ENCODE results near the gene PLA2G4B. TPM values are rescaled to one million over a fixed set of nuclear protein-coding genes. Genes with fewer than 3 reads are reported as not detected.
"Not testable (repeated sequence)": the region's sequence is repeated elsewhere in the genome, so short reads cannot be mapped to it uniquely, and the experiment has no call there.

The PLA2G4B gene
- total RNA-seq, 1 donor from 2014 or later = 1.8 TPM

DNA sequence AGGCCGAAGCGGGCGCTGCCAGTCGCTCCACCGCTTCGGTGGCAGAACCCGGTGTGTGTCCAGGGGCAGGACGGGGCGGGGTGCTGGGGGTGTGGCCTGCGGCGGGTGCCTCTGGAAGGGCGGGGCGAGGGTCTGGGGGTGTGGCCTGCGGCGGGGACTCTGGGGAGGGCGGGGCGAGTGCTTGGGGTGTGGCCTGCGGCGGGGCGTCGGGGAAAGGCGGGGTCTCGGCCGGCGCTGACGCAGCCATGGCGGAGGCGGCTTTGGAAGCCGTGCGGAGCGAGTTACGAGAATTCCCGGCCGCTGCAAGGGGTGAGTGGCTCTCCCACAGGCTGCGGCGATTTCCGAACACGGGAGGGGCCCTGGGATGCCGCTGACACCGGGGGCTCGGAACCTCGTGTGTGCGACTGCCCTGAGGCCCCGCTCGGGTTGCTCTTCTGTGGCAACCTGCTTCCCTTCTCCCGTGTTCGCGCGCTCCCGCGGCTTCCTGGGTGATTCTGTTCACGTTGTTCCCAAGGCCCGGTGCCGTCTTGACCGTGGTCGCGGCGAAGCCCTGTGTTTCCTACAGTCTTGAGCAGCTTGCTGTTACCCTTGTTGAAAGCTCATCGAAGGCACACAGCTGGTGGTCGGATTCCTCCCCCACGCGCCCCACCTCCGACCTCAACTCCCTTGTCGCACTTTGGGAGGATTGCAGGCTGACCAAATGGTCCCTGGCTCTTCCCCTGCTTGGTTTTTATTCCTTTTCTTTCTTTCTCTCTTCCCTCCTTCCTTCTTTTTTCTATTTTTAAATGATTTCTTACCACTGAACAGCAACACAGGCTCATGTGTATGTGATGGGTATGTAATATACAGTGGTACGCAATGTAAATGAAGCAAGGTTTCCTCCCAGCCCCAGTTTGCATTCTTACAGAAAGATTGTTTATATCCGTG, 10.5 kb upstream of the PLA2G4B start, which contains the start of gene JMJD7:
Gene JMJD7, plus strand, starts transcription at position 213 of the 927 bp plus-strand sequence. Its CDS starts 33 bp downstream, at position 246.
- Mint-ChIP-seq H3K27me3 (ENCODE audit: low read depth, unreplicated experiment) (no peaks in the 10 kb centered on the region), H3K36me3 (ENCODE audit: low read depth, unreplicated experiment) (peaks cover 15% of the 10 kb centered on the region), H3K9me3 (ENCODE audit: unreplicated experiment) (no peaks in the 10 kb centered on the region), H3K27ac (ENCODE audit: unreplicated experiment) (peak within 1 kb of the TSS; percentile 73), H3K4me1 (ENCODE audit: low read depth, unreplicated experiment) (peaks cover 4% of the 10 kb centered on the region), H3K4me3 (ENCODE audit: unreplicated experiment) (peak within 1 kb of the TSS; percentile 88)
- H4K20me1 ChIP-seq (ENCODE audit: insufficient read depth, low read length) = peaks cover 26% of the 10 kb centered on the region
- peak within 1 kb of the TSS; percentile 88 for H3K4me3 ChIP-seq (ENCODE audit: insufficient read depth, low read depth, low read length)
- H3K4me2 ChIP-seq (ENCODE audit: low read length) = peak within 1 kb of the TSS; percentile 84
- H2AFZ ChIP-seq (ENCODE audit: low read depth, low read length) = peak within 1 kb of the TSS; percentile 89
- H3K27ac ChIP-seq (ENCODE audit: low read depth, low read length) = peak within 1 kb of the TSS; percentile 44
- H3K79me2 ChIP-seq (ENCODE audit: insufficient read depth, low read length) = peaks cover 6% of the 10 kb centered on the region
- TF ChIP-seq EZH2 (IDR thresholded peaks at IDR 0.05; ENCODE audit: insufficient read depth, low read length) = no peak
- peak within 1 kb of the TSS; percentile 83 for H3K9ac ChIP-seq (ENCODE audit: low read length)
- no peak for FAIRE-seq
- no peaks in the 10 kb centered on the region for H3K9me3 ChIP-seq (ENCODE audit: insufficient read depth, low read depth, low read length)
- no peaks in the 10 kb centered on the region for H3K27me3 ChIP-seq (ENCODE audit: insufficient read depth, low read length)
- H3K4me1 ChIP-seq (ENCODE audit: insufficient read depth, low read length) = peaks cover 14% of the 10 kb centered on the region
- peaks cover 10% of the 10 kb centered on the region for H3K36me3 ChIP-seq (ENCODE audit: insufficient read depth, low read length)
- DNase-seq (ENCODE audit: low read depth) = peak; percentile 61

GRCh38 chr15:41828807-41829141, 9.9 kb upstream of the PLA2G4B start:
- DNase-seq (ENCODE audit: low read depth) (peak; percentile 18), FAIRE-seq (peak; percentile 50)
- Histone ChIP-seq H3K36me3 (ENCODE audit: insufficient read depth, low read length) (peaks cover 7% of the 10 kb centered on the region), H3K9ac (ENCODE audit: low read length) (peak overlapping the region; percentile 83), H3K27me3 (ENCODE audit: insufficient read depth, low read length) (no peaks in the 10 kb centered on the region), H4K20me1 (ENCODE audit: insufficient read depth, low read length) (peaks cover 26% of the 10 kb centered on the region), H3K4me2 (ENCODE audit: low read length) (peak overlapping the region; percentile 84), H2AFZ (ENCODE audit: low read depth, low read length) (peak overlapping the region; percentile 89), H3K79me2 (ENCODE audit: insufficient read depth, low read length) (peaks cover 6% of the 10 kb centered on the region), H3K4me1 (ENCODE audit: insufficient read depth, low read length) (peaks cover 14% of the 10 kb centered on the region), H3K27ac (ENCODE audit: low read depth, low read length) (no peak overlapping the region), H3K9me3 (ENCODE audit: insufficient read depth, low read depth, low read length) (no peaks in the 10 kb centered on the region), H3K4me3 (ENCODE audit: insufficient read depth, low read depth, low read length) (peak overlapping the region; percentile 88)
- H3K9me3 Mint-ChIP-seq (ENCODE audit: unreplicated experiment) = peaks cover 1% of the 10 kb centered on the region
- peaks cover 15% of the 10 kb centered on the region for H3K36me3 Mint-ChIP-seq (ENCODE audit: low read depth, unreplicated experiment)
- peak overlapping the region; percentile 73 for H3K27ac Mint-ChIP-seq (ENCODE audit: unreplicated experiment)
- H3K27me3 Mint-ChIP-seq (ENCODE audit: low read depth, unreplicated experiment) = no peaks in the 10 kb centered on the region
- peak overlapping the region; percentile 88 for H3K4me3 Mint-ChIP-seq (ENCODE audit: unreplicated experiment)
- TF ChIP-seq EZH2 (IDR thresholded peaks at IDR 0.05; ENCODE audit: insufficient read depth, low read length) = no peak
- TF ChIP-seq CTCF (IDR thresholded peaks at IDR 0.05; ENCODE audit: insufficient read depth, low read depth, low read length) = no peak
- H3K4me1 Mint-ChIP-seq (ENCODE audit: low read depth, unreplicated experiment) = peaks cover 5% of the 10 kb centered on the region

DNA sequence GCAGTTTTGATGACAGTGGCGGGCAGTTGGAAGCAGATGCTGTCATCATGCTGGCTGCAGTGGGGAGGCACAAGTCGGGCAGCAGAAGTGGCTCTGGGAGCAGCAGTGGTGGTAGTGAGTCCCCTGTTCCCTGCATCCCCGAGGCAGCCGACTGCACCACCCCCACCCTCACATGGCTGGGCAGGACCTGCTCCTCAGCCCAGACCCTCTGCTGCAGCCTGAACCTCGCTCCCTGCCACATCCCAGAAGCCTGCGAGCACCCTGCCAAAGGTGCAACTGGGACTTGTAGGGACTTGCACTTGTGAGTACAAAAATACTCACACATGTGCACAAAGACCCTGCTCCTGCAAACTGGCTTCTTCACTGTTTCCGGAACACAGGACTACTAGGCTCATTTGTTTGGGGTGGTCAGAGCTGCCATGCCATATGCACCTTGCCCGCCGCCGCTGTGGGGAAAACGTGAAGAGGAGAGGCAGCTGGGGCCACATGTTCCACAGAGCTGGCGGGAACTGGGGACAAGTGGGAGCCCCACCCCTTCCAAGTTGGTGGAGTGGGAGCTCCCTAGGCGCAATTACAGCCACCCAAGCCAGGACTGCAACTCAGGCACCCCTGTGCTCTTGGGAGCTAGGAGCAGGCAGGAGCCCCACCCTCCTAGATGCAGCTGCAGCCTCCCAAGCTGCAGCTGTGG, 8.5 kb upstream of the PLA2G4B start:
- Mint-ChIP-seq H3K9me3 (ENCODE audit: unreplicated experiment) (peaks cover 2% of the 10 kb centered on the region), H3K27me3 (ENCODE audit: low read depth, unreplicated experiment) (no peaks in the 10 kb centered on the region), H3K4me1 (ENCODE audit: low read depth, unreplicated experiment) (peaks cover 4% of the 10 kb centered on the region), H3K4me3 (ENCODE audit: unreplicated experiment) (no peak overlapping the region), H3K27ac (ENCODE audit: unreplicated experiment) (peak overlapping the region; percentile 34), H3K36me3 (ENCODE audit: low read depth, unreplicated experiment) (peaks cover 14% of the 10 kb centered on the region)
- Histone ChIP-seq H3K27me3 (ENCODE audit: insufficient read depth, low read length) (no peaks in the 10 kb centered on the region), H3K4me1 (ENCODE audit: insufficient read depth, low read length) (peaks cover 14% of the 10 kb centered on the region), H3K4me3 (ENCODE audit: insufficient read depth, low read depth, low read length) (no peak overlapping the region), H3K9ac (ENCODE audit: low read length) (no peak overlapping the region), H3K36me3 (ENCODE audit: insufficient read depth, low read length) (peaks cover 2% of the 10 kb centered on the region), H4K20me1 (ENCODE audit: insufficient read depth, low read length) (peaks cover 26% of the 10 kb centered on the region), H2AFZ (ENCODE audit: low read depth, low read length) (no peak overlapping the region), H3K79me2 (ENCODE audit: insufficient read depth, low read length) (peaks cover 6% of the 10 kb centered on the region), H3K9me3 (ENCODE audit: insufficient read depth, low read depth, low read length) (no peaks in the 10 kb centered on the region), H3K4me2 (ENCODE audit: low read length) (no peak overlapping the region), H3K27ac (ENCODE audit: low read depth, low read length) (no peak overlapping the region)
- no peak for FAIRE-seq
- DNase-seq (ENCODE audit: low read depth) = no peak
- TF ChIP-seq EZH2 (IDR thresholded peaks at IDR 0.05; ENCODE audit: insufficient read depth, low read length) = no peak

GRCh38 chr15:41831291-41831690, 7.4 kb upstream of the PLA2G4B start:
- H3K9me3 ChIP-seq (ENCODE audit: insufficient read depth, low read depth, low read length); H3K9ac ChIP-seq (ENCODE audit: low read length); H3K4me3 ChIP-seq (ENCODE audit: insufficient read depth, low read depth, low read length); DNase-seq (ENCODE audit: low read depth); H3K4me1 Mint-ChIP-seq (ENCODE audit: low read depth, unreplicated experiment); H3K27ac Mint-ChIP-seq (ENCODE audit: unreplicated experiment); H3K27me3 ChIP-seq (ENCODE audit: insufficient read depth, low read length); H3K27ac ChIP-seq (ENCODE audit: low read depth, low read length); H3K79me2 ChIP-seq (ENCODE audit: insufficient read depth, low read length); H3K27me3 Mint-ChIP-seq (ENCODE audit: low read depth, unreplicated experiment); H3K36me3 ChIP-seq (ENCODE audit: insufficient read depth, low read length); H2AFZ ChIP-seq (ENCODE audit: low read depth, low read length); H3K4me2 ChIP-seq (ENCODE audit: low read length); FAIRE-seq; H3K4me3 Mint-ChIP-seq (ENCODE audit: unreplicated experiment); H3K9me3 Mint-ChIP-seq (ENCODE audit: unreplicated experiment): not testable (repeated sequence)
- Histone ChIP-seq H3K4me1 (ENCODE audit: insufficient read depth, low read length) (peaks cover 14% of the 10 kb centered on the region), H4K20me1 (ENCODE audit: insufficient read depth, low read length) (peaks cover 30% of the 10 kb centered on the region)
- H3K36me3 Mint-ChIP-seq (ENCODE audit: low read depth, unreplicated experiment) = peaks cover 15% of the 10 kb centered on the region

All from astrocyte (in vitro differentiated cells and primary cell).